ENCODE measurements around the gene CHST15.

CHST15 gene, protein sequence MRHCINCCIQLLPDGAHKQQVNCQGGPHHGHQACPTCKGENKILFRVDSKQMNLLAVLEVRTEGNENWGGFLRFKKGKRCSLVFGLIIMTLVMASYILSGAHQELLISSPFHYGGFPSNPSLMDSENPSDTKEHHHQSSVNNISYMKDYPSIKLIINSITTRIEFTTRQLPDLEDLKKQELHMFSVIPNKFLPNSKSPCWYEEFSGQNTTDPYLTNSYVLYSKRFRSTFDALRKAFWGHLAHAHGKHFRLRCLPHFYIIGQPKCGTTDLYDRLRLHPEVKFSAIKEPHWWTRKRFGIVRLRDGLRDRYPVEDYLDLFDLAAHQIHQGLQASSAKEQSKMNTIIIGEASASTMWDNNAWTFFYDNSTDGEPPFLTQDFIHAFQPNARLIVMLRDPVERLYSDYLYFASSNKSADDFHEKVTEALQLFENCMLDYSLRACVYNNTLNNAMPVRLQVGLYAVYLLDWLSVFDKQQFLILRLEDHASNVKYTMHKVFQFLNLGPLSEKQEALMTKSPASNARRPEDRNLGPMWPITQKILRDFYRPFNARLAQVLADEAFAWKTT

GRCh38 chr10:124092860-124093773 lies at the start of gene CHST15:
Gene CHST15, minus strand, starts transcription at chr10:124093598. Its CDS starts 47,386 bp downstream, at chr10:124046212.
- Histone ChIP-seq H3K9ac (ENCODE audit: low read length) (peak within 1 kb of the TSS; percentile 67), H3K4me3 (ENCODE audit: low read length) (peak within 1 kb of the TSS; percentile 47), H3K4me1 (ENCODE audit: control insufficient read depth, insufficient read depth, low read length) (peaks cover 50% of the 10 kb centered on the region), H3K9me3 (ENCODE audit: control insufficient read depth, low read length) (peaks cover 4% of the 10 kb centered on the region), H3K36me3 (ENCODE audit: control insufficient read depth, insufficient read depth, low read length) (no peaks in the 10 kb centered on the region), H3K27me3 (ENCODE audit: control insufficient read depth, insufficient read depth, low read length) (peaks cover 30% of the 10 kb centered on the region)

GRCh38 chr10:124142960-124143359 lies 49.6 kb upstream of the CHST15 start:
- no peaks in the 10 kb centered on the region for H3K36me3 ChIP-seq (ENCODE audit: control insufficient read depth, insufficient read depth, low read length)
- H3K9ac ChIP-seq (ENCODE audit: low read length) = no peak overlapping the region
- H3K9me3 ChIP-seq (ENCODE audit: control insufficient read depth, low read length) = no peaks in the 10 kb centered on the region
- no peaks in the 10 kb centered on the region for H3K4me1 ChIP-seq (ENCODE audit: control insufficient read depth, insufficient read depth, low read length)
- no peak overlapping the region for H3K4me3 ChIP-seq (ENCODE audit: low read length)
- H3K27me3 ChIP-seq (ENCODE audit: control insufficient read depth, insufficient read depth, low read length) = no peaks in the 10 kb centered on the region

DNA sequence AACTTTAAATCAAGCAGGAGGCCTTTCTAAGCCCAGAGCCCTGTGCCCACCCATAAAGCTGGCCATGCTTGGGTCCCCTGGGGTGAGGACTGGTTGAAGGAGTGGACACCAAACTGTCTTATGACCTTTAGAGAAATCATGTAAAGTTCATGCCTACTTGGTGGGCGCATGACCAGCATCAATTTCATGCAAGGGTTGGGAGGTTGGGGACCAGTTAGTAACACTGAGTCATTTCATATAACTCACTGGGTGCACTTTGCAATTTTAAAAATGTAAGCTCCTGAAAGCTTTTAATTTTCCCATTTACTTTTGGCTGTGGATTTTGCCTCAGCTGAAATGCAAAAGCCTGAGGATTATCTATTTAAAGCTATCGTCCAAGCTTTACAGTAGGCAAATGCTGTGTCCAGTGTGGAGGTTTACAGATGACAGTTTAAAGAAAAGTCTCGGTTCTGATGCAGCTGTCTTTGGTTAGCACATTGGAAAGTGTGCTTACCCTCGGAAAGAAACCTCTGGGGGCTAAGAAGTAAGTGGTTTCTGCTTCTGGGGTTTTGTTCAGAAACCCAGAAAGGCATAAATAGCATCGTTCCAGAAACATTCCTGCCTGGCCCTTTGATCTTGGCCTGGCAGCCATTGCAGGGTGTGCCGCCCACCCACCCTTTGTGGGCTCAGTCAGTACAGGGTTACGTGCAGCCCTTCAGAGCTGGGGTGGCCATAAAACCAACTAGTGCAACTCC lies 48.8 kb upstream of the CHST15 start:
- no peaks in the 10 kb centered on the region for H3K27me3 ChIP-seq (ENCODE audit: control insufficient read depth, insufficient read depth, low read length)
- H3K9ac ChIP-seq (ENCODE audit: low read length) = no peak overlapping the region
- no peaks in the 10 kb centered on the region for H3K9me3 ChIP-seq (ENCODE audit: control insufficient read depth, low read length)
- H3K4me3 ChIP-seq (ENCODE audit: low read length) = no peak overlapping the region
- no peaks in the 10 kb centered on the region for H3K4me1 ChIP-seq (ENCODE audit: control insufficient read depth, insufficient read depth, low read length)
- no peaks in the 10 kb centered on the region for H3K36me3 ChIP-seq (ENCODE audit: control insufficient read depth, insufficient read depth, low read length)

DNA sequence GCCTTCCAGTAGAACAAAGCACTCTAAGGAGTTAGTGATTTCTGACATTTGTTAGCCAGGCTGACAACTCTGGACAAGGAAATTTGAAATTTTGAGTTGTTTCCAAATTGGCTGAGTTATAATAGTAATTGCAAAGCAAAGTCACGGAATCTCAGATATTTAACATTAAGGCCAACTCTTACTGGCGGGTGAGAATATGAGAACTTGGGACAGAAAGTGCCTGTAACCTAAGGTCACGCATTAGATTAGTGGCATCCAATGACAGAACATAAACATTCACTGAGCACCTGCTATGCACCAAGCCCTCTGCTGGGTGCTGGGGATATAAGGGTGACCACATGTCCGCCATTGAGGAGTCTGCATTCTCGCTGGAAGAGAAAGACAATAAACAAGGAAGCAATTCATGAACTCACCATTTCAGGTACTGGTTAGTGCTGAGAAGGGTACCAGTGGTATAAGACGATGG lies 45.5 kb upstream of the CHST15 start:
- no peaks in the 10 kb centered on the region for H3K9me3 ChIP-seq (ENCODE audit: control insufficient read depth, low read length)
- H3K27me3 ChIP-seq (ENCODE audit: control insufficient read depth, insufficient read depth, low read length) = no peaks in the 10 kb centered on the region
- H3K4me1 ChIP-seq (ENCODE audit: control insufficient read depth, insufficient read depth, low read length) = no peaks in the 10 kb centered on the region
- H3K4me3 ChIP-seq (ENCODE audit: low read length) = no peak overlapping the region
- no peaks in the 10 kb centered on the region for H3K36me3 ChIP-seq (ENCODE audit: control insufficient read depth, insufficient read depth, low read length)
- H3K9ac ChIP-seq (ENCODE audit: low read length) = no peak overlapping the region

GRCh38 chr10:124138195-124138882 lies 44.9 kb upstream of the CHST15 start:
- Histone ChIP-seq H3K4me1 (ENCODE audit: control insufficient read depth, insufficient read depth, low read length) (no peaks in the 10 kb centered on the region), H3K36me3 (ENCODE audit: control insufficient read depth, insufficient read depth, low read length) (no peaks in the 10 kb centered on the region), H3K4me3 (ENCODE audit: low read length) (no peak overlapping the region), H3K9me3 (ENCODE audit: control insufficient read depth, low read length) (no peaks in the 10 kb centered on the region), H3K9ac (ENCODE audit: low read length) (no peak overlapping the region), H3K27me3 (ENCODE audit: control insufficient read depth, insufficient read depth, low read length) (no peaks in the 10 kb centered on the region)

GRCh38 chr10:124134251-124134893 lies 41.0 kb upstream of the CHST15 start:
- no peaks in the 10 kb centered on the region for H3K4me1 ChIP-seq (ENCODE audit: control insufficient read depth, insufficient read depth, low read length)
- H3K9ac ChIP-seq (ENCODE audit: low read length) = no peak overlapping the region
- H3K9me3 ChIP-seq (ENCODE audit: control insufficient read depth, low read length) = no peaks in the 10 kb centered on the region
- no peaks in the 10 kb centered on the region for H3K27me3 ChIP-seq (ENCODE audit: control insufficient read depth, insufficient read depth, low read length)
- H3K4me3 ChIP-seq (ENCODE audit: low read length) = no peak overlapping the region
- no peaks in the 10 kb centered on the region for H3K36me3 ChIP-seq (ENCODE audit: control insufficient read depth, insufficient read depth, low read length)

- no peaks in the 10 kb centered on the region for H3K9me3 ChIP-seq (ENCODE audit: control insufficient read depth, low read length)
- no peak overlapping the region for H3K9ac ChIP-seq (ENCODE audit: low read length)
- no peaks in the 10 kb centered on the region for H3K36me3 ChIP-seq (ENCODE audit: control insufficient read depth, insufficient read depth, low read length)
Observed at GRCh38 chr10:124132876-124133275, 39.5 kb upstream of the CHST15 start.

DNA sequence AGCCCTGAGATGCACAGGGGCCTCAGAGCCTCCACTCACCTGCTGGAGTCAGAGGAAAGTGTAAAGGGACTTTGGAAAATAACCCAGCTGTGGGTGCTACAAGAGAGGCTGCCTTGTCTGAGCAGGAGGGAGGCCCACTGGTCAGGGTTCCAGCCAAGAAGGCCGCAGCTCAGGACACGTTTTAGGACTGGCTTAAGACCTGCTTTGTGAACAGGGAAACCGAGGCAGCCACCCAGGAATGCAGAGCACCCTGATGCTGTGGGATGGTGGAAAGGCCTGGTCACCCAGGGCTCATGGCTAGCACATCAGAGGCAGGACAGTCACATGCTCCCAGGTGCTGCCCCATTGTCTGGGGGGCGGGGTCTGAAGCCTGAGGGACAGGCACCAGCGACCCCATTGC lies 38.9 kb upstream of the CHST15 start:
- H3K4me3 ChIP-seq (ENCODE audit: low read length) = no peak overlapping the region
- H3K27me3 ChIP-seq (ENCODE audit: control insufficient read depth, insufficient read depth, low read length) = no peaks in the 10 kb centered on the region
- no peaks in the 10 kb centered on the region for H3K4me1 ChIP-seq (ENCODE audit: control insufficient read depth, insufficient read depth, low read length)
- no peaks in the 10 kb centered on the region for H3K36me3 ChIP-seq (ENCODE audit: control insufficient read depth, insufficient read depth, low read length)
- H3K9ac ChIP-seq (ENCODE audit: low read length) = no peak overlapping the region
- no peaks in the 10 kb centered on the region for H3K9me3 ChIP-seq (ENCODE audit: control insufficient read depth, low read length)

More at GRCh38 chr10:124132876-124133275, 39.5 kb upstream of the CHST15 start:
- no peak overlapping the region for H3K4me3 ChIP-seq (ENCODE audit: low read length)
- no peaks in the 10 kb centered on the region for H3K4me1 ChIP-seq (ENCODE audit: control insufficient read depth, insufficient read depth, low read length)
- H3K27me3 ChIP-seq (ENCODE audit: control insufficient read depth, insufficient read depth, low read length) = no peaks in the 10 kb centered on the region

DNA sequence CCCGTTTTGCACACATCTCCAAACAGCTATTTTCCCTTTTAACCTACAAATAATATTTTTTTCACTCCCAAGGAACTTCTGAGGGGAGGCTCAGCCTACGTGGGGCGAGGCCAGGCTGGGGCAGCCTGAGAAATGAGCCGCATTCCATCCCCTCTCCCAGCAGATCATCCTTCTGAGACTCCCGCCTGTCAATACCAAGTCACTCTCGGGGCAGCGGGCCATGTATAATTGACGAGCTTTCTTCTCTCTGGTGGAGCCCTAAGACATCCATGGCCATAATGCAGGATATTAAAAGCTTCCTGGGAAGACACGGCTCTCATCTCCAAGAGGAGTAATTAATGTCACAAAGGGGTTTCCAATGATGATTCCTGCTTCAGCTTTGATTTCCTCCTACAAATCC lies 37.8 kb upstream of the CHST15 start:
- H3K4me1 ChIP-seq (ENCODE audit: control insufficient read depth, insufficient read depth, low read length) = no peaks in the 10 kb centered on the region
- H3K9ac ChIP-seq (ENCODE audit: low read length) = no peak overlapping the region
- H3K36me3 ChIP-seq (ENCODE audit: control insufficient read depth, insufficient read depth, low read length) = no peaks in the 10 kb centered on the region
- no peak overlapping the region for H3K4me3 ChIP-seq (ENCODE audit: low read length)
- no peaks in the 10 kb centered on the region for H3K9me3 ChIP-seq (ENCODE audit: control insufficient read depth, low read length)
- H3K27me3 ChIP-seq (ENCODE audit: control insufficient read depth, insufficient read depth, low read length) = no peaks in the 10 kb centered on the region

- no peak overlapping the region for H3K9ac ChIP-seq (ENCODE audit: low read length)
- H3K4me3 ChIP-seq (ENCODE audit: low read length) = no peak overlapping the region
- no peaks in the 10 kb centered on the region for H3K36me3 ChIP-seq (ENCODE audit: control insufficient read depth, insufficient read depth, low read length)
- H3K27me3 ChIP-seq (ENCODE audit: control insufficient read depth, insufficient read depth, low read length) = no peaks in the 10 kb centered on the region
- no peaks in the 10 kb centered on the region for H3K9me3 ChIP-seq (ENCODE audit: control insufficient read depth, low read length)
- no peaks in the 10 kb centered on the region for H3K4me1 ChIP-seq (ENCODE audit: control insufficient read depth, insufficient read depth, low read length)
Observed at GRCh38 chr10:124130198-124130900, 37.0 kb upstream of the CHST15 start.
